CD4-positive, alpha-beta T cell treated with Interleukin-4 for 1 hour (primary cell): ENCODE measurements around the gene TNK2.
"Not testable (repeated sequence)": the region's sequence is repeated elsewhere in the genome, so short reads cannot be mapped to it uniquely, and the experiment has no call there.

ENCODE experiments used
- DNase-seq, 2 donors: peaks; one replicate each; pipeline ENCODE4 v3.0.0-alpha.2; 2020 to 2022

TNK2 gene

DNA sequence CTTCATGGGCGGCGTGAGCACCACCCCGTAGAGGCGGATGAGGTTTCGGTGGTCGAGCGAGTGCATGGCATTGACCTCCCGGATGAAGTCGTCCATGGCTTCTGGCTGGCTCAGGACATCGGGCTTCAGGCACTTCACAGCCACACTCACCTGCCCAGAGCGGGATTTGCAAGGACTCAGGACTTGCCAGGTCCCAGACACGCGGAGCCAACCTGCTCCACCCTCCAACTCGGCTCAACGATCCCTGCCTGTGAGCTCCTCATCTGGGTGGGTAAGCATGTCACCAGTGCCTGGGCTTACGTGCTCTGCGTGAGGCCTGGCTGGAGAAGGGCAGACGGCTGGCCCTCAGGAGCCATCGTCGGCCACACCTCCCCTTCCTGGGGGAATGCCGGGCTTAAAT, 25.2 kb downstream of the TNK2 start:
- no peak for DNase-seq

DNA sequence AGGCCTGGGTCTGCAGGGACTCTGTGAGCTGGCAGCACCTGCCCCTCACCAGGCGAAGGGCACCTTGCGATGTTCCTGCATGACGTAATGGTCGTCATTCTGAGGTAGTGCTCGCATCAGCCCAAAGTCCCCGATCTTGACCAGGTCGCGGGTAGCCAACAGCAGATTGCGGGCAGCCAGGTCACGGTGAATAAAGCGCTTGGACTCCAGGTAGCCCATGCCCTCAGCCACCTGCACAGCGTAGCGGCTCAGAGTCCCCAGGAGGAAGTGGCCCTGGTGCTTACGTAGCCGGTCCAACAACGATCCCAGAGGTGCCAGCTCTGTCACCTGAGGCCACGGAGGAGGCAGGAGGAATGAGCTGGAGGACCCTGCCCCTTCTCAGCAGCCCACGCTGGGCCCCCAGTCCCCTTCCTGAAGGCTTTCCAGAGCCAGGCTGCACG, 26.3 kb downstream of the TNK2 start:
- DNase-seq: no peak

- DNase-seq: no peak
Measured at GRCh38 chr3:195881276-195881988, 26.9 kb downstream of the TNK2 start.

DNA sequence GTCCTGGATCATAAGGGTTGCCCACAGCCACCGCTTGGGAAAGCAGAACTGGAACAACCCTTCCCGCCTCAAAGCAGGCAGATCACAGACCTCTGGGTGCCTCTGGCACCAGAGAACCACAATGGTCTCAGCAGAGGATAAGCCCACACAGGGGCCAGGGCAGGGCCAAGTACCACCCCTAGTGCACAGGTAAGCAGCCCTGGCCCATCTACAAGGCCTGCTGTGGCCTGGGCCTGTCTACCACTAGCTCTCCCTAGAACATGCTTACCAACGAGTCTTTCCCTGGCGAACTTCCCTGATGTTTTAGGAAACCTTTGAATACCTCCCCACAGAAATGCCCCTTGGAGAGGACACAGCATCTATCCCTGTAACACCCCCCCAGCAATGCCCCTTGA, 28.3 kb downstream of the TNK2 start:
- DNase-seq: no peak

DNA sequence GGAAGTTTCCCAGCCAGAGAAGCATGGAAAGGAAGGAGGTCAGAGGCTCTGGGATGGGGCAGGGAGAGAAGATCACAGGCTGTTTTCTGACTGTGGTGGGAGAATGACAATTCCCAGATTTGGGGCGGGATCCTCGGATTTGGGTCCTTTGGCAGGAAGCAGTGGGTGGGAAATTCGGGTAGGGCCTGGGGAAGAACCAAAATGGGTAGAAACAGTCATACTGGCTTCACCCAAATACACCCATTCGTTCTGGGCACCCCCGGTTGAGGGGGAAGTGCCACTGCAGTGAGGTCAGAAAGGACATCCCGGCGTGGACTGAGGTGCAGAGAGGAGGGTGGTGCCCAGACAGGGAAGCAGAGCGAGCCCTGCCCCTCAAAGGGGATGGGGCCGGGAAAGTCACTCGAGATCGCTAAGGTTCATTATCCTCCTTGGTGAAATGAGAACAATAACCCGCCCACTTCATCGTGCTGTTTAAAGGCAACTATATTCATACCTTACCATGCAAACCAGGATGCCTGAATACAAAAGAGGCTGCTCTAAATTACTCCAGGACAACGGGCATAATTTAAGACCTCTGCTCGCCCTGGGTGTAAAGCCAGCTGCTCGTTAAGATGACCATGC, 28.8 kb downstream of the TNK2 start:
- no peak for DNase-seq

DNA sequence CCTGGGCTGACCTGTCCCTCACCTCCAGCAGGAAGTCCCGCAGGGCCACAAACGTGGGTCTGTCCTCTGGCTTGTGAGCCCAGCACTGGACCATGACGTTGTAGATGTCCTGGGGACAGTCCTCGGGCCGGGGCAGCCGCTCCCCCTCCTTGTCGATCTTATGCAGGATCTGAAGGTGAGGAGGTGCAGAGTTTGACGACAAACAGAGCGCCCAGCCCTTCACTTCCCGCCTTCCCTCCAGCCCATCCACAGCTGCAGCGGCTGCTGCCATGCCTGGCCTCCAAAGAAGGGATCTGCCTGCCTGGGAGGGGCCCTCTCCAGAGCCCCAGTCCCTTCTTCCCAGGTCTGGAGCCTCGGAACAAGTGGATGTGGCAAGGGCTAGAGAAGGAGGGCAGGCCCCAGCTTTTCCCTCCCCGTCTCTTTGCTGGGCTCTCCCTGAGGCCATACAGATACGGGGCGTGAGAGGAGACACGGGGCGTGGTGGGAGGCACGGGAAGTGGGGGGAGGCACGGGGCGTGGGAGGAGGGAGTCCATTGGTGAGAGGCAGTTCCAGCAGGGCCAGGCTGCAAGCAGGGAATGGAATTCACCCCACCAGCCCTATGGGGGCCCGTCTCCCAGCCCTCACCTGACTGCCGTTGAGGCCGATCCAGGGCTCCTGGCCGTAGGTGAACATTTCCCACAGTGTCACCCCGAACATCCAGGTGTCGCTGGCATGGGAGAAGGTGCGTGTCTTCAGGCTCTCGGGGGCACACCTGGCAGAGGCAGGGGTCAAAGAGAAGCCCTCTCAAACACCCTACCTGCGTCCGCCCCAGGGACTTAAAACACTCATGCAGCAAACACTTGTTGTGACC, 29.7 kb downstream of the TNK2 start:
- DNase-seq: no peak

- DNase-seq: no peak
Measured at GRCh38 chr3:195877767-195878423, 30.5 kb downstream of the TNK2 start.

GRCh38 chr3:195877136-195877715, 31.1 kb downstream of the TNK2 start:
- DNase-seq: no peak

DNA sequence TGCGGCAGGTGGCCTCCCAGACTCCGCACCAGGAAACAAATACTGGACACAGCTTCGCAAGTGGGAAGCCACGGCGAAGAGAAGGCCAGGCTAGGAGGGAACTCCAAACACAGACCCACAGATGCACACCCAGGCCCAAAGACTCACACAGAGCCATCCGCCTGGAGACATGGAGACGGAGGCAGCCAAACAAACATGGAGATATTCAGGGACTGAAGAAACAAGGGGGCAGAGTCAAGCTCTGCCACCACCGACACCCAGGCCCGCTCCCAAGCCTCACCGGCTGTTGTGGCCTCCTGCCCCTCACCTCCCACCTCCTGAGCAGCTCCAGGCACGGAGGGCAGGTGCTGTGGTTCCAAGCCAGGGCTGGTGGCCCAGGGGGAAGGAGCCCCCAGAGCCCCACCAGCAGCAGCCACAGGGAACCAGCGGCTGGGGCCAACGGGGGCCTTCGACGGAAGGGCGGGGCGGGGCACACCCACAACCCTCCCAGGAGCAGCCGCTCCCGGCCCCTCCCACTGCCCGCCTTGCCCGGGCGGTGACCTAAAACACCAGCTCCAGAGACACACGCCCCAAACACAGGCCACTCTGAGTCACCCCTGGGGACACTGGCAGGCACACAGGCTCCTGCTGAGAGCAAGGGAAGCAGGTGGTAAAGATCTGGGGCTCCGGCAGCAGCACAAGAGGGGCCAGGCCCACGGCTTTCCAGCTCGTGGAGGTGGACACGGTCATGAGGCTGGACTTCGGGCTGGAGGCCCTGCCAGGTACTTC, 31.9 kb downstream of the TNK2 start:
- DNase-seq: peak in 1 of 2 donors; percentile 33

DNA sequence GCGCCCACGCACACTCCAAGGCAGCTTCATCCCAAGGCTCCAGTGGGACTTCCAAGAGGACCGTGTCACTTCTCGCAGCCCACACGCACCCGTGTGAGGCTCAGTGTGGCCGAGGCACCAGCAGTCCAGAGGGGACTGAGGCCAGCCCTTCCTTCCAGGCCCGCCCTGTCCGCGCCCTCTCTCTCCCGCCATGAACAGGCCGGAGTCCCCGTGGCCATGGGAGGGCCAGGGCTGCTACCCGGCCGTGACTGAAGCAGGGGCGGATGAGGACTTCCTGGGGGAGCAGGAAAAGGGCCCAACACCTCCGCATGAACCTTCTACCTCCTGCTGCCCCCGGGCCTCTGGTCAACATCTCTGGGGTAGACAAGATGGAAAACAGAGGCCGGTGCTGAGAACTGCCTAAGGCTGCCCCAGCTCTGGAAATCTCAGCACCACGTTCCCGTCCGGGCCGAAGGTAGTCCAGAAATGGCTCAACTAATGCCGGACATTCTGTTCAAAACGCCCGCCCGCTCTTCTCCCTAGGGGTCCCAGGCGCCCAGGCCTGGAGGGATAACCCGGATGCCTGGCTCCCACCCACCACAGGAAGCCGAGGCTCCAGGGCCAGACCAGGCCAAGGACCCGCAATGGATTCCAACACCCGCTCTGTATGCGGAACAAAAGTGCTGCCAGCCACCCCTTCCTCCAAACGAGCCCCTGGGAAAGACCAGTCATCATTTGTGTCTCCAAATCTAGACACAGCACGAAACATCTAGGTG, 32.7 kb downstream of the TNK2 start:
- no peak for DNase-seq

DNA sequence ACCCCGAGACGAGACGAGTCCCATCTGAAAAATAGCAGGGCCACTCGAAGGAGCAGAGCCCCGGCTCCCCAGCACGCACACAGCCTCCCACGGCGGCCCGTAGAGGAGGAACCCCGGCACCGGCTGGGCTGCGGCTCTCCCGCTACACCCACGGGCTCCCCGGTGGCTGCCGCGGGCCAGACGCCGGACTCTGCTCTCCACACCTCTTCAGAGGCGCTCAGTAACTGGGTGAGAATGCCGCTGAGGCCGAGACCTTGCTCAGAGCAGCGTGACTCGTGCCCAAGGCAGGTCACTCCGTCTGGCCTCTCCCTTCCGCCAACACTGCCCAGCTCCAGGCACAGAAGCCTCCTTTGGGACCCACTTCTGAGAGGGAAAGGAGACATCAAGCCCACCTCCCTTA, 34.4 kb downstream of the TNK2 start:
- DNase-seq: no peak

DNA sequence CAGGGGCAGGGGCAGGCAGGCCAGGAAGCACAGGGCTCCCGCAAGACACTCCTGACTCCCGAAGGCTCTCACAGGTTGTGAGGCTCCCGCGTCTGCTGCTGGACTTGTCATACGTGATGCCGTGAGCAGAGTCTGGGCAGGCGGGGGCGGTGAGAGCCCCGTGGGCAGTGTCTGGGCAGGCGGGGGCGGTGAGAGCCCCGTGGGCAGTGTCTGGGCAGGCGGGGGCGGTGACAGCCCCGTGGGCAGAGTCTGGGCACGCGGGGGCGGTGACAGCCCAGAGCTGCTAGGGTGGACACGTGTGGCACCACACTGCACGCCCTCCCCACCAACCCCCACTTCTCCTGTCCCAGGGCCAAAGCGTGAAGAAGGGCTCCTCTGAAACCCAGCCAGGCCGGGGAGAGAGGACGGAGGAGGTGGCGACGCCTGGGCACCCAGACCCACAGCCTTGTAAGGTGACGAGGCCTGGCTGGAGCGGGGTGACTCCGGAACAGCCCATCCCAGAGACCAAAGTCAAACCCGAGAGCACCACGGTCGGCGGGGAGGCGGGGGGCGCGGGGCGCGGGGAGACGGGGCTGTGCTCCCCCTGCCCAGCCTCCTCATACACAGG, 35.0 kb downstream of the TNK2 start:
- no peak for DNase-seq

DNA sequence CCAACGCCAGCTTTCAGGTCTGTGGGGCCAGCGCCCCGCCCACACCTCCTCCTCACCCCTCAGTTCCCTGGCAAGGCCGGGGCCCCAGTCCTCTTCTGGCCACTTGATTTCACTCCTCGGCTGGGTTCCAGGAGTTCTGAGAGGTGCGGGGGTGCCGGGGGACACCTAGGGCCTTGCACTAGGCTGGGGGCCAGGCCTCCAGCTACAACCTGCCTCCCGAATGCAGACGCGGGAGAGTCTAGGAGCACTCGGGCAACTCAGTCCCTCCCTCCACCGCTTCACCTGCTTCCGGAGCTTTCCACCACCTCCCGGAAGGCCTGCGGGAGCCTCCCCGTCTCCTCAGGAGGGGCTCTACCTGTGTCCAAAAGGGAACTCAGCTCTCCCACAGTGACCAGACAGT, 35.6 kb downstream of the TNK2 start:
- no peak for DNase-seq

GRCh38 chr3:195872097-195872496, 36.3 kb downstream of the TNK2 start:
- DNase-seq: no peak

DNA sequence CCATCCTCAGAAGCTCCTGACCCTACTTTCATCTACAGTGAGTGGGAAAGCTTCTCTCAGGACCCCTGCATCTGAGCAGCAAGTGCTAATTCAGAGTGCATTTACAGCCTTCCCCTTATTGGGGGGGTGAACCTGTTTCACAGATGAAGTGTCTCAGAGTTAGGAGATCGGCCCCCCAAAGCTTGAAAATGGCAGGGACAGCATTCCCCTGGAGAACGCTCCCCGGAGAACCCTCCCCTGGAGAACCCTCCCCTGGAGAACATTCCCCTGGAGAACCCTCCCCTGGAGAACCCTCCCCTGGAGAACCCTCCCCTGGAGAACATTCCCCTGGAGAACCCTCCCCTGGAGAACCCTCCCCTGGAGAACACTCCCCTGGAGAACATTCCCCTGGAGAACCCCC, 36.7 kb downstream of the TNK2 start:
- not testable (repeated sequence) for DNase-seq

DNA sequence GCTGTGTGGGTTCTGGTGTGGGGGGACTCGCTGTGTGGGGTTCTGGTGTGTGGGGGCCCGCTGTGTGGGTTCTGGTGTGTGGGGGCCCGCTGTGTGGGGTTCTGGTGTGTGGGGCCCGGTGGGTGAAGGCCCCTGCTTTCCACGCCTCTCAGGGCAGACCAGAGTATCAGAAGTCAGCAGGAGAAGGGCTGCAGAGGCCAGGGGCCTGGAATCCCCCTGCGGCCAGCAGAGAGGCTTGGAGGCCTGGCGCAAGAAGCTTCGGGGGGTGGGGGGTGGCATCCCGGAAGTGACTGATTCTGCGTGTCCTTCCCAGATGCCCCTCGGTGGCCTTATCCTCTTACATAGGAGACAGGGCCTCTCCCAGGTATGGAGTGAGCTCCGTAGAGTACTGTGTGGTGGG, 37.4 kb downstream of the TNK2 start:
- no peak for DNase-seq

DNA sequence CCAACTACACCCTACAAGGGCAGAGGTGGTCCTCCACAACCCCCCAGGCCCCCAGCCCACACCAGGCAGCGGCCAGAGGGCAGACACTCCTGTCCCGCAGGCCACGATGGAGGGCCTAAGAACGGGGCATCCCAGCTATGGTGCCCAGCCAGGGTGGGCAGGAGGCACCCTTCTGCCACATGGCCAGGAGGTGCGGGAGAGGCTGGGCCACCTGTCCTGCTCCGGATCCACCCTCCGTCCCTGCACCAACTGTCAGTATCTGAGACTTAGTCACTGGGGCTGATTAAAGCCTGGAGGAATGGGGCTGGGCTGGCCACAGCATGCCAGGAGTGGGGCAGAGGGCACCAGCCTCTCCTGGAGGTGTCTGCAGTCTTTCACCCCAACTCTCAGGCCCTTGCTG, 37.9 kb downstream of the TNK2 start:
- no peak for DNase-seq

GRCh38 chr3:195869413-195870001, 38.8 kb downstream of the TNK2 start:
- DNase-seq: no peak

- no peak for DNase-seq
Measured at GRCh38 chr3:195868866-195869412, 39.4 kb downstream of the TNK2 start.

GRCh38 chr3:195868336-195868865, 40.0 kb downstream of the TNK2 start:
- no peak for DNase-seq
